Stimulated activated CD4-positive, alpha-beta T cell treated with anti-CD3 and anti-CD28 coated beads, Interleukin-2, amount 100 ng/mL, for 48 hours (primary cell): ENCODE results near the gene CTNND1.

Experiments used
- DNase-seq, 2 donors: peaks; one replicate each; pipeline ENCODE4 v3.0.0-alpha.2; 2020

Gene CTNND1

GRCh38 chr11:57764566-57764965 is 3.0 kb downstream of the CTNND1 start:
- no peak for DNase-seq

- DNase-seq, result no peak
Observed at GRCh38 chr11:57764972-57765371, 3.4 kb downstream of the CTNND1 start.

- no peak for DNase-seq
Observed at GRCh38 chr11:57770793-57771192, 9.2 kb downstream of the CTNND1 start.

GRCh38 chr11:57771365-57771764 is 9.8 kb downstream of the CTNND1 start:
- DNase-seq, result no peak

GRCh38 chr11:57772562-57772961 is 11.0 kb downstream of the CTNND1 start:
- DNase-seq, result no peak

GRCh38 chr11:57773026-57773598 is 11.5 kb downstream of the CTNND1 start:
- DNase-seq, result no peak

- DNase-seq, result no peak
Observed at GRCh38 chr11:57775491-57775890, 13.9 kb downstream of the CTNND1 start.

GRCh38 chr11:57776031-57776521 is 14.5 kb downstream of the CTNND1 start:
- no peak for DNase-seq

- DNase-seq, result no peak
Observed at GRCh38 chr11:57776577-57777210, 15.1 kb downstream of the CTNND1 start.

GRCh38 chr11:57777969-57778317 is 16.3 kb downstream of the CTNND1 start:
- no peak for DNase-seq

GRCh38 chr11:57778318-57779037 is 16.9 kb downstream of the CTNND1 start:
- no peak for DNase-seq

- DNase-seq, result no peak
Observed at GRCh38 chr11:57779276-57779675, 17.7 kb downstream of the CTNND1 start.

GRCh38 chr11:57781529-57781943 is 19.9 kb downstream of the CTNND1 start:
- no peak for DNase-seq

GRCh38 chr11:57785072-57785471 is 23.5 kb downstream of the CTNND1 start:
- DNase-seq, result no peak

GRCh38 chr11:57786436-57786835 is 24.8 kb downstream of the CTNND1 start:
- DNase-seq, result no peak

GRCh38 chr11:57787006-57787604 is 25.5 kb downstream of the CTNND1 start:
- no peak for DNase-seq

- no peak for DNase-seq
Observed at GRCh38 chr11:57787920-57788702, 26.5 kb downstream of the CTNND1 start.

GRCh38 chr11:57788703-57789088 is 27.1 kb downstream of the CTNND1 start:
- no peak for DNase-seq

- DNase-seq, result no peak
Observed at GRCh38 chr11:57791321-57792059, 29.9 kb downstream of the CTNND1 start.

- DNase-seq, result peak; percentile 56 to 67
Observed at GRCh38 chr11:57792060-57792541, 30.5 kb downstream of the CTNND1 start.

GRCh38 chr11:57792870-57793269 is 31.3 kb downstream of the CTNND1 start:
- no peak for DNase-seq
